ENCODE results near the gene TRIM17. TPM values are rescaled to one million over a fixed set of nuclear protein-coding genes. Genes with fewer than 3 reads are reported as not detected.

Gene TRIM17
- total RNA-seq, 1 experiment from 2014 or later = 0.54 TPM

DNA sequence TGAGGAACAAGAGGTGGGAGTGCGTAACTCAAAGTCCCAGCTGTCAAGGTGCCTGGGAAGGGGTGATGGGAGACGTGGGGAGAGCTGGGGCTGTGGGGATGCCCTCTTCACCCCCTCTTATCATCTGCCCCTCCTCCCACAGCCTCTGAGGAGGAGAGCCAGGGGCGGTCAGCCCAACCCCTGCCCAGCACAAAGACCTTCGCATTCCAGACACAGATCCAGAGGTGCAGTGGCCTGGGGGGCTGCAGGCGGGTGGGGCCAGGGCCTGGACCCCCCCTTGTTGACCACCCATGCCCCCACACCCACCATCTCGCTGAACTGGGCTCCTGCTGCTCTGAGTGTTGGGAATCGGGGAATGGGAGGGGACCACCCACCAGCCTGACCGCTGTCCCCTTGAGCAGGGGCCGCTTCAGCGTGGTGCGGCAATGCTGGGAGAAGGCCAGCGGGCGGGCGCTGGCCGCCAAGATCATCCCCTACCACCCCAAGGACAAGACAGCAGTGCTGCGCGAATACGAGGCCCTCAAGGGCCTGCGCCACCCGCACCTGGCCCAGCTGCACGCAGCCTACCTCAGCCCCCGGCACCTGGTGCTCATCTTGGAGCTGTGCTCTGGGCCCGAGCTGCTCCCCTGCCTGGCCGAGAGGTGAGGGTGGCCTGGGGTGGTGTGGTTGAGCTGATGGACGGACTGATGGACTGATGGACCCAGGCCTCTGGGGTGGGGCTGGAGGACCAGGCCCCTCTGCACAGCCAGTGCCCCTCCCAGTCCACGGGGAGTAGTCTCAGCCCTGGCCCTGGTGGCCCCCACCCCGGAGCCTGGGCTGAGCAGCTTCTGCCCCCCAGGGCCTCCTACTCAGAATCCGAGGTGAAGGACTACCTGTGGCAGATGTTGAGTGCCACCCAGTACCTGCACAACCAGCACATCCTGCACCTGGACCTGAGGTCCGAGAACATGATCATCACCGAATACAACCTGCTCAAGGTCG lies 39.7 kb downstream of the TRIM17 start:
- DNase-seq (ENCODE audit: low spot score) = no peak
- Histone ChIP-seq H3K27ac (ENCODE audit: low read depth, low read length, poor library complexity, severe bottlenecking) (no peak overlapping the region), H3K27me3 (replicated peaks; ENCODE audit: insufficient read depth, low read depth, low read length, poor library complexity) (no peaks in the 10 kb centered on the region), H3K36me3 (ENCODE audit: insufficient read depth, low read length, poor library complexity, severe bottlenecking) (no peaks in the 10 kb centered on the region), H3K4me3 (ENCODE audit: low read depth, low read length, poor library complexity, severe bottlenecking) (no peak overlapping the region), H3K4me1 (ENCODE audit: insufficient read depth, low read length, poor library complexity, severe bottlenecking) (peaks cover 5% of the 10 kb centered on the region), H3K9me3 (ENCODE audit: low read depth, low read length, poor library complexity, severe bottlenecking) (no peaks in the 10 kb centered on the region)
- CTCF ChIA-PET = no interaction called here
- no TSS peak for BruUV-seq (replicated peaks)
- POLR2A ChIA-PET (ENCODE audit: low non-redundant PET) = no interaction called here
- TF ChIP-seq EZH2 (IDR thresholded peaks at IDR 0.05; ENCODE audit: borderline replicate concordance, low read depth, low read length, poor library complexity, severe bottlenecking) = no peak
- TF ChIP-seq, protein P1, sequence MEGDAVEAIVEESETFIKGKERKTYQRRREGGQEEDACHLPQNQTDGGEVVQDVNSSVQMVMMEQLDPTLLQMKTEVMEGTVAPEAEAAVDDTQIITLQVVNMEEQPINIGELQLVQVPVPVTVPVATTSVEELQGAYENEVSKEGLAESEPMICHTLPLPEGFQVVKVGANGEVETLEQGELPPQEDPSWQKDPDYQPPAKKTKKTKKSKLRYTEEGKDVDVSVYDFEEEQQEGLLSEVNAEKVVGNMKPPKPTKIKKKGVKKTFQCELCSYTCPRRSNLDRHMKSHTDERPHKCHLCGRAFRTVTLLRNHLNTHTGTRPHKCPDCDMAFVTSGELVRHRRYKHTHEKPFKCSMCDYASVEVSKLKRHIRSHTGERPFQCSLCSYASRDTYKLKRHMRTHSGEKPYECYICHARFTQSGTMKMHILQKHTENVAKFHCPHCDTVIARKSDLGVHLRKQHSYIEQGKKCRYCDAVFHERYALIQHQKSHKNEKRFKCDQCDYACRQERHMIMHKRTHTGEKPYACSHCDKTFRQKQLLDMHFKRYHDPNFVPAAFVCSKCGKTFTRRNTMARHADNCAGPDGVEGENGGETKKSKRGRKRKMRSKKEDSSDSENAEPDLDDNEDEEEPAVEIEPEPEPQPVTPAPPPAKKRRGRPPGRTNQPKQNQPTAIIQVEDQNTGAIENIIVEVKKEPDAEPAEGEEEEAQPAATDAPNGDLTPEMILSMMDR (conservative IDR thresholded peaks at IDR 0.05; ENCODE audit: low read depth, low read length) = no peak
- intact Hi-C loops (cut with micrococcal nuclease; ENCODE audit: unreplicated experiment) = loop anchor here (5.0 kb wide), 1 partner anchor 125 kb away; no protein-coding TSS in a partner anchor

DNA sequence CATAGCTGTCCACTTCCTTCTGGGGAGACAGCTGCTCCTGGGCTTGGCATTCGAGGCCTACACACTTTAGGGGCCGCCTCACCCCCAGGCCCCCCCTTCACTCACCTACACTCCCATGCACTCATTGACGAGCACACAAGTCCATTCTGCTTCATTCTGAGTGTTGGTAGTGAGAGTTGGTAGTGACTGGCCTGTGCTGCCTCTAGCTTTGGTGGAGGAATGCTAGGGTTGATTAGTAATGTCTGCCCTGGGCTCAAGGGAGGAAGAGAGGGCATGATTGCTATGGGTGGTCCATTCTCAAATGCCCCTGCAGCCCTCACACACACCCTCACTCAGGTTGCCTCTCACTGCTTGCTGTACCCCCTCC lies 40.4 kb downstream of the TRIM17 start:
- TF ChIP-seq, protein P1 (conservative IDR thresholded peaks at IDR 0.05; ENCODE audit: low read depth, low read length) = no peak
- no peak for TF ChIP-seq EZH2 (IDR thresholded peaks at IDR 0.05; ENCODE audit: borderline replicate concordance, low read depth, low read length, poor library complexity, severe bottlenecking)
- Histone ChIP-seq H3K27me3 (replicated peaks; ENCODE audit: insufficient read depth, low read depth, low read length, poor library complexity) (no peaks in the 10 kb centered on the region), H3K4me3 (ENCODE audit: low read depth, low read length, poor library complexity, severe bottlenecking) (no peak overlapping the region), H3K27ac (ENCODE audit: low read depth, low read length, poor library complexity, severe bottlenecking) (no peak overlapping the region), H3K4me1 (ENCODE audit: insufficient read depth, low read length, poor library complexity, severe bottlenecking) (peaks cover 5% of the 10 kb centered on the region), H3K9me3 (ENCODE audit: low read depth, low read length, poor library complexity, severe bottlenecking) (no peaks in the 10 kb centered on the region), H3K36me3 (ENCODE audit: insufficient read depth, low read length, poor library complexity, severe bottlenecking) (no peaks in the 10 kb centered on the region)
- ChIA-PET CTCF (no interaction called here), POLR2A (ENCODE audit: low non-redundant PET) (no interaction called here)
- peak; percentile 31 for DNase-seq (ENCODE audit: low spot score)
- intact Hi-C loops (cut with micrococcal nuclease; ENCODE audit: unreplicated experiment) = loop anchor here (5.0 kb wide), 1 partner anchor 126 kb away; no protein-coding TSS in a partner anchor
- BruUV-seq (replicated peaks) = no TSS peak

DNA sequence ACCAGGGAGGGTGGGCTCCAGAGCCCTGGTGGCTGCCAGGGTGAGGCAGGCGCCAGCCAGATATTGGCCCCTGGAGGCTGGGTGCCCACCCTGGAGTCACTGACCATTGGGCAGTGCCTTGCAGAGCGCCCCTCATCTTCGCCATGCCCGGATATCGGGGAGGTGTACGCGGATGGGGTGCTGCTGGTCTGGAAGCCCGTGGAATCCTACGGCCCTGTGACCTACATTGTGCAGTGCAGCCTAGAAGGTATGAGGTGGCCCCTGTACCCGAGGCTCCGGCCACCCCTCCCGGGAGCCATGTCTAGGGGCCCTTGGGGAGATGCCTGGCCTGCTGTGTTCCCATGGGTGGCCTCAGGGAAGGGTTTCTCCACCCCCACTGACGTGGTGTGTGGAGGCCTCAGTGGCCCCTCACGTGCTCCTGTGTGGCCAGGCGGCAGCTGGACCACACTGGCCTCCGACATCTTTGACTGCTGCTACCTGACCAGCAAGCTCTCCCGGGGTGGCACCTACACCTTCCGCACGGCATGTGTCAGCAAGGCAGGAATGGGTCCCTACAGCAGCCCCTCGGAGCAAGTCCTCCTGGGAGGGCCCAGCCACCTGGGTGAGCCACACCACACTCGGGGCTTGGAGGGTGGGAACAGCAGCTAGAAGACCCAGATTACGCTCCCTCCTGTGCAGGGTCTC lies 40.9 kb downstream of the TRIM17 start:
- ChIA-PET CTCF (no interaction called here), POLR2A (ENCODE audit: low non-redundant PET) (no interaction called here)
- Histone ChIP-seq H3K4me3 (ENCODE audit: low read depth, low read length, poor library complexity, severe bottlenecking) (no peak overlapping the region), H3K4me1 (ENCODE audit: insufficient read depth, low read length, poor library complexity, severe bottlenecking) (peaks cover 5% of the 10 kb centered on the region), H3K27me3 (replicated peaks; ENCODE audit: insufficient read depth, low read depth, low read length, poor library complexity) (no peaks in the 10 kb centered on the region), H3K36me3 (ENCODE audit: insufficient read depth, low read length, poor library complexity, severe bottlenecking) (no peaks in the 10 kb centered on the region), H3K9me3 (ENCODE audit: low read depth, low read length, poor library complexity, severe bottlenecking) (no peaks in the 10 kb centered on the region), H3K27ac (ENCODE audit: low read depth, low read length, poor library complexity, severe bottlenecking) (no peak overlapping the region)
- DNase-seq (ENCODE audit: low spot score) = no peak
- BruUV-seq (replicated peaks) = no TSS peak
- intact Hi-C loops (cut with micrococcal nuclease; ENCODE audit: unreplicated experiment) = loop anchor here (5.0 kb wide), 1 partner anchor 127 kb away; no protein-coding TSS in a partner anchor
- TF ChIP-seq EZH2 (IDR thresholded peaks at IDR 0.05; ENCODE audit: borderline replicate concordance, low read depth, low read length, poor library complexity, severe bottlenecking) = no peak
- TF ChIP-seq, protein P1 (conservative IDR thresholded peaks at IDR 0.05; ENCODE audit: low read depth, low read length) = no peak
